ENCODE measurements around the gene LIAS. TPM values are rescaled to one million over a fixed set of nuclear protein-coding genes. Genes with fewer than 3 reads are reported as not detected.

LIAS gene
- total and polyA plus RNA-seq, 2 of the 13 experiments (the other 11 are each of a cell fraction or from before 2014, with no cell fraction given), result 16.0 to 16.6 TPM

GRCh38 chr4:39458505-39459300, at the start of gene LIAS, which contains the start of gene RPL9 (continued):
- peak; percentile 77 for TF ChIP-seq TBX2 (CRISPR knock-in tag; IDR thresholded peaks at IDR 0.05; ENCODE audit: borderline replicate concordance)
- no peak for TF ChIP-seq ZNF850 (CRISPR knock-in tag; conservative IDR thresholded peaks at IDR 0.05)
- peak; percentile 73; the same call in 1 of the 2 replicates for TF ChIP-seq ZNF773 (CRISPR knock-in tag; IDR thresholded peaks at IDR 0.05; ENCODE audit: borderline replicate concordance)
- TF ChIP-seq FOXC1 (CRISPR knock-in tag; IDR thresholded peaks at IDR 0.05; ENCODE audit: borderline replicate concordance), result peak; percentile 58; the same call in 1 of the 2 replicates
- TF ChIP-seq TCF12 (IDR thresholded peaks at IDR 0.05), result no peak
- TF ChIP-seq TCF12 (CRISPR knock-in tag; IDR thresholded peaks at IDR 0.05), result 0 out of 2 replicates have a peak, but pooled peaks have one; percentile 26
- 0 out of 2 replicates have a peak, but pooled peaks have one; percentile 7 for TF ChIP-seq PAF1 (CRISPR knock-in tag; IDR thresholded peaks at IDR 0.05)
- TF ChIP-seq ZNF335 (CRISPR knock-in tag; IDR thresholded peaks at IDR 0.05), result peak; percentile 47; the same call in 1 of the 2 replicates
- TF ChIP-seq ZBTB39 (CRISPR knock-in tag; IDR thresholded peaks at IDR 0.05), result no peak
- TF ChIP-seq REST (IDR thresholded peaks at IDR 0.05; ENCODE audit: borderline replicate concordance in 1 of 2, low read depth in 1 of 2, low read length in 2 of 2), result peak in 1 of 2 experiments; percentile 50; a peak in 1 of 4 replicates
- peak; percentile 1; the same call in 1 of the 2 replicates for TF ChIP-seq ZFP41 (CRISPR knock-in tag; IDR thresholded peaks at IDR 0.05; ENCODE audit: borderline replicate concordance)
- TF ChIP-seq HMGA1 (CRISPR knock-in tag; conservative IDR thresholded peaks at IDR 0.05), result no peak
- TF ChIP-seq MAFG (CRISPR knock-in tag; IDR thresholded peaks at IDR 0.05), result no peak
- TF ChIP-seq SALL2 (CRISPR knock-in tag; IDR thresholded peaks at IDR 0.05), result peak; percentile 83
- TF ChIP-seq SMYD3 (CRISPR knock-in tag; IDR thresholded peaks at IDR 0.05), result peak; percentile 82; the same call in 1 of the 2 replicates
- TF ChIP-seq ZBTB25 (CRISPR knock-in tag; IDR thresholded peaks at IDR 0.05), result no peak
- TF ChIP-seq RNF2 (conservative IDR thresholded peaks at IDR 0.05; ENCODE audit: low read depth), result no peak
- TF ChIP-seq ATF1 (CRISPR knock-in tag; IDR thresholded peaks at IDR 0.05), result peak; percentile 100
- no peak for TF ChIP-seq ZNF326 (CRISPR knock-in tag; IDR thresholded peaks at IDR 0.05; ENCODE audit: borderline replicate concordance)
- peak; percentile 95 for TF ChIP-seq IRF2 (CRISPR knock-in tag; IDR thresholded peaks at IDR 0.05)
- TF ChIP-seq ARNTL (CRISPR knock-in tag; IDR thresholded peaks at IDR 0.05), result 0 out of 2 replicates have a peak, but pooled peaks have one; percentile 62
- TF ChIP-seq RBM22 (optimal IDR thresholded peaks at IDR 0.05; ENCODE audit: low read length), result no peak

Measured in HepG2 (cell line).